K562 (cell line): ENCODE measurements around the gene DIP2C. TPM values are rescaled to one million over a fixed set of nuclear protein-coding genes. Genes with fewer than 3 reads are reported as not detected.

ENCODE experiments used
- HMGXB4 ChIP-seq: sonication (generic); formaldehyde crosslinking; IDR thresholded peaks from 2 replicates; pipeline ENCODE4 v1.8.1; 2023; ENCODE audit warnings: mild to moderate bottlenecking, missing genetic modification reagents
- JUND ChIP-seq, 2 experiments: IDR thresholded peaks; 2 replicates in 1 of 2; 3 replicates in 1 of 2; pipeline ENCODE4 v1.6.1; 2011; ENCODE audit warnings: borderline replicate concordance in 2 of 2, low read depth in 2 of 2, low read length in 2 of 2, improper control_type of control experiment in 1 of 2, missing biosample characterization in 1 of 2, missing genetic modification characterization in 1 of 2, missing genetic modification reagents in 1 of 2
- POLR2AphosphoS2 ChIP-seq: IDR thresholded peaks from 2 replicates; pipeline ENCODE4 v1.6.1; 2012; ENCODE audit warnings: low read length, improper control_type of control experiment
- POU5F1 ChIP-seq: fragments of 150-350 bp; IDR thresholded peaks from 2 replicates; pipeline ENCODE4 v1.6.1; 2014; ENCODE audit warnings: borderline replicate concordance, low read length, low read depth, mild to moderate bottlenecking; ENCODE audit not compliant: partially characterized antibody
- ZNF143 ChIP-seq: sonication (generic); formaldehyde crosslinking; IDR thresholded peaks from 2 replicates; pipeline ENCODE4 v1.9.0; 2022; ENCODE audit warnings: mild to moderate bottlenecking, missing genetic modification reagents
- polyA plus RNA-seq, 8 experiments: library from polyadenylated mRNA; depleted of rRNA in 4 of 8; stranded (reverse) in 5 of 8; unstranded in 3 of 8; fragments of >200 nt; fragmentation: Nextera tagmentation in 2 of 8; fragmentation: Illumina TruSeq in 1 of 8; extraction: Ambion mirVana in 2 of 8; extraction: Trizol in 1 of 8; gene quantifications; 2 replicates each; pipeline versions ENCODE4 v1.2.1 to v1.2.3, GENCODE V29; 2011 to 2014; ENCODE audit warnings: inconsistent platforms in 1 of 8, missing spikeins in 1 of 8
- total RNA-seq, 7 experiments: library from RNA; depleted of rRNA in 6 of 7; stranded (reverse); fragments of >200 nt in 6 of 7; fragmentation: Illumina TruSeq in 2 of 7; extraction: Trizol in 2 of 7; gene quantifications; 2 replicates each; pipeline versions ENCODE4 v1.2.1 to v1.2.3, GENCODE V29; 2011 to 2021; ENCODE audit warnings: low replicate concordance in 1 of 7
- TF ChIP-seq, protein P1 (sequence below): sonication (generic); formaldehyde crosslinking; IDR thresholded peaks from 2 replicates; pipeline ENCODE4 v1.8.0; 2022; ENCODE audit warnings: mild to moderate bottlenecking, missing genetic modification reagents

DIP2C gene
- total and polyA plus RNA-seq, 9 of the 15 experiments (the other 6 are each of a cell fraction or from before 2014, with no cell fraction given): 0.01 TPM; not detected in 8

- TF ChIP-seq HMGXB4 (CRISPR knock-in tag) (no peak), POU5F1 (no peak), ZNF143 (CRISPR knock-in tag) (no peak), JUND (IDR thresholded peaks at IDR 0.05; ENCODE audit: borderline replicate concordance, low read depth, low read length) (no peak), JUND (tag; IDR thresholded peaks at IDR 0.05; ENCODE audit: borderline replicate concordance, low read depth, low read length) (no peak), POLR2AphosphoS2 (no peak)
- TF ChIP-seq, protein P1, sequence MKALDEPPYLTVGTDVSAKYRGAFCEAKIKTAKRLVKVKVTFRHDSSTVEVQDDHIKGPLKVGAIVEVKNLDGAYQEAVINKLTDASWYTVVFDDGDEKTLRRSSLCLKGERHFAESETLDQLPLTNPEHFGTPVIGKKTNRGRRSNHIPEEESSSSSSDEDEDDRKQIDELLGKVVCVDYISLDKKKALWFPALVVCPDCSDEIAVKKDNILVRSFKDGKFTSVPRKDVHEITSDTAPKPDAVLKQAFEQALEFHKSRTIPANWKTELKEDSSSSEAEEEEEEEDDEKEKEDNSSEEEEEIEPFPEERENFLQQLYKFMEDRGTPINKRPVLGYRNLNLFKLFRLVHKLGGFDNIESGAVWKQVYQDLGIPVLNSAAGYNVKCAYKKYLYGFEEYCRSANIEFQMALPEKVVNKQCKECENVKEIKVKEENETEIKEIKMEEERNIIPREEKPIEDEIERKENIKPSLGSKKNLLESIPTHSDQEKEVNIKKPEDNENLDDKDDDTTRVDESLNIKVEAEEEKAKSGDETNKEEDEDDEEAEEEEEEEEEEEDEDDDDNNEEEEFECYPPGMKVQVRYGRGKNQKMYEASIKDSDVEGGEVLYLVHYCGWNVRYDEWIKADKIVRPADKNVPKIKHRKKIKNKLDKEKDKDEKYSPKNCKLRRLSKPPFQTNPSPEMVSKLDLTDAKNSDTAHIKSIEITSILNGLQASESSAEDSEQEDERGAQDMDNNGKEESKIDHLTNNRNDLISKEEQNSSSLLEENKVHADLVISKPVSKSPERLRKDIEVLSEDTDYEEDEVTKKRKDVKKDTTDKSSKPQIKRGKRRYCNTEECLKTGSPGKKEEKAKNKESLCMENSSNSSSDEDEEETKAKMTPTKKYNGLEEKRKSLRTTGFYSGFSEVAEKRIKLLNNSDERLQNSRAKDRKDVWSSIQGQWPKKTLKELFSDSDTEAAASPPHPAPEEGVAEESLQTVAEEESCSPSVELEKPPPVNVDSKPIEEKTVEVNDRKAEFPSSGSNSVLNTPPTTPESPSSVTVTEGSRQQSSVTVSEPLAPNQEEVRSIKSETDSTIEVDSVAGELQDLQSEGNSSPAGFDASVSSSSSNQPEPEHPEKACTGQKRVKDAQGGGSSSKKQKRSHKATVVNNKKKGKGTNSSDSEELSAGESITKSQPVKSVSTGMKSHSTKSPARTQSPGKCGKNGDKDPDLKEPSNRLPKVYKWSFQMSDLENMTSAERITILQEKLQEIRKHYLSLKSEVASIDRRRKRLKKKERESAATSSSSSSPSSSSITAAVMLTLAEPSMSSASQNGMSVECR (CRISPR knock-in tag): no peak
Observed at GRCh38 chr10:565146-565545, 124.3 kb downstream of the DIP2C start (continued).
